HG03575 (cell line): ENCODE results near the gene TAS2R46.
"Not testable (repeated sequence)": the region's sequence is repeated elsewhere in the genome, so short reads cannot be mapped to it uniquely, and the experiment has no call there.

Experiments
- ATAC-seq: cut with Tn5 transposase; IDR thresholded peaks from one replicate; pipeline ENCODE4 v1.9.1; 2021; ENCODE audit not compliant: unreplicated experiment, insufficient number of reproducible peaks, low FRiP score; ENCODE audit errors: extremely low read depth

TAS2R46 gene

DNA sequence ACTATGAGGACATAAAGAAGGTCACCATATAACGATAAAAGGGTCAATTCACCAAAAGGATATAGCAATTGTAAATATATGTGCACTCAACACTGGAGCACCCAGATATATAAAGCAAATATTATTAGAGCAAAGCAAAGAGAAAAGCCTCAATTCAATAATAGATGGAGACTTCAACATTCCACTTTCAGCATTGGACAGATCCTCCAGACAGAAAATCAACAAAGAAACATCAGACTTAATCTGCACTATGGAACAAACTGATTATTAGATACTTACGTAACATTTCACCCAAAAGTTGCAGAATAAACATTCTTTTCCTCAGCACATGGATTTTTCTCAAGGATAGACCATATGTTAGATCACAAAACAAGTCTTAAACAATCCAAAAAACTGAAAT lies 20.7 kb downstream of the TAS2R46 start:
- not testable (repeated sequence) for ATAC-seq

DNA sequence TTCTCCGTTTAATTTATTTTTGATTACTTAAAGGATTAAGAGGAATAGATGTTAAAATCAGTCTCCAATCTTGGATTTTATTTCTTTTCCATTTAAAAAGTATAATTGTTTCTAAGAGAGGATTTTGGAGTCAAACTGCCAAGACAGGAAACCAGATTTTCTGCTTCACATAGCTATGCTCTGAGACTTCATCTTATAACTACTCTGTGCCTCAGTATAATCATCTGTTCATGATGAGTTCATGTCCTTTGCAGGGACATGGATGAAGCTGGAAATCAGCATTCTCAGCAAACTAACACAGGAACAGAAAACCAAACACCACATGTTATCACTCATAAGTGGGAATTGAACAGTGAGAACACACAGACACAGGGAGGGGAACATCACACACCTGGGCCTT lies 21.9 kb downstream of the TAS2R46 start:
- no peak for ATAC-seq

DNA sequence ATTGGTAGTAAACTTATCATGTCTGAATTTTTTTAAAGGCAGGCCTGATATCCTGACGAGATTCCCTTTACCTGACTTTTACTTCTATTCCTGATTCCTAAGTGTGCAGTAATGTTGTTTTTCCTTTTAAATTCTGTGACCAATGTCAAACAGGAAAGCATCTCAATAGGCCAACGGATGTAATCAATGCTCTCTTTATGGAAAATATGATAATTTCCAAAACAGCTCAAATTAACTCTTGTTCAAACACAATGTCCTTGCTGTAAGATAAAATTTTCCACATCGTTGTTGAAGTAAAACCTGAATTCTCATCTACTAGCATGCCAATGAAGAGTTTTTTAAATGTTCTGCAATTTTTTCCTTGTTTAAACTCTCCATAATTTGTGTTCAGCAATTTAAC lies 22.9 kb downstream of the TAS2R46 start:
- ATAC-seq, result no peak

GRCh38 chr12:11033959-11034358 lies 28.1 kb downstream of the TAS2R46 start:
- not testable (repeated sequence) for ATAC-seq

DNA sequence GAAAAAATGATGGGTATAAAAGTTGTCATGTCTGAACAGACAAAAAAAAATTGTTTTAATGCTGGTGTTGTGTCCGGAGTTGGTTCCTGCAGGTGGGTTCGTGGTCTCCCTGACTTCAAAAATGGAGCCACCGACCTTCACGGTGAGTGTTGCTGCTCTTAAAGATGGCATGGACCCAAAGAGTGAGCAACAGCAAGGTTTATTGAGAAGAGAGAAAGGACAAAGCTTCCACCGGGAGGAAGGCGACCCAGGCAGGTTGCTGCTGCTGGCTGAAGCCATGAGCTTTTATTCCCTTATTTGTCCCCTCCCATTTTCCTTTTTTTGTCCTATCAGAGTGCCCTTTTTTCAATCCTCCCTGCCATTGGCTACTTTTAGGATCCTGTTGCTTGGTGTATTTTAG lies 30.8 kb downstream of the TAS2R46 start, which contains the start of gene TAS2R31:
TAS2R31 (minus strand) TSS at position 101 of the 400 bp plus-strand sequence; CDS start at position 29, 72 bp downstream.
- no peak for ATAC-seq

- ATAC-seq, result no peak
These were observed 36.0 kb downstream of the TAS2R46 start for GRCh38 chr12:11026118-11026517.

GRCh38 chr12:11023387-11023786 lies 38.7 kb downstream of the TAS2R46 start:
- no peak for ATAC-seq

- ATAC-seq, result no peak
These were observed 39.6 kb downstream of the TAS2R46 start, which contains the start of gene TAS2R19 for GRCh38 chr12:11022520-11022919. TAS2R19 (minus strand) TSS chr12:11022620; CDS start chr12:11022571, 49 bp downstream.

GRCh38 chr12:11016937-11017336 lies 45.2 kb downstream of the TAS2R46 start:
- ATAC-seq, result no peak

- no peak for ATAC-seq
These were observed 46.2 kb downstream of the TAS2R46 start for GRCh38 chr12:11015775-11016430.

GRCh38 chr12:11014234-11014633 lies 47.9 kb downstream of the TAS2R46 start:
- ATAC-seq, result no peak
